DMS153 treated with DMSO at 0.1 percent for 48 hours (cell line): ENCODE measurements around the gene NAA38.
"Not testable (repeated sequence)": the region's sequence is repeated elsewhere in the genome, so short reads cannot be mapped to it uniquely, and the experiment has no call there.

Source experiments
- DNase-seq: peaks from one replicate; lab custom pipeline; 2025; ENCODE audit not compliant: unreplicated experiment; lab: John Stamatoyannopoulos, UW

Gene NAA38

DNA sequence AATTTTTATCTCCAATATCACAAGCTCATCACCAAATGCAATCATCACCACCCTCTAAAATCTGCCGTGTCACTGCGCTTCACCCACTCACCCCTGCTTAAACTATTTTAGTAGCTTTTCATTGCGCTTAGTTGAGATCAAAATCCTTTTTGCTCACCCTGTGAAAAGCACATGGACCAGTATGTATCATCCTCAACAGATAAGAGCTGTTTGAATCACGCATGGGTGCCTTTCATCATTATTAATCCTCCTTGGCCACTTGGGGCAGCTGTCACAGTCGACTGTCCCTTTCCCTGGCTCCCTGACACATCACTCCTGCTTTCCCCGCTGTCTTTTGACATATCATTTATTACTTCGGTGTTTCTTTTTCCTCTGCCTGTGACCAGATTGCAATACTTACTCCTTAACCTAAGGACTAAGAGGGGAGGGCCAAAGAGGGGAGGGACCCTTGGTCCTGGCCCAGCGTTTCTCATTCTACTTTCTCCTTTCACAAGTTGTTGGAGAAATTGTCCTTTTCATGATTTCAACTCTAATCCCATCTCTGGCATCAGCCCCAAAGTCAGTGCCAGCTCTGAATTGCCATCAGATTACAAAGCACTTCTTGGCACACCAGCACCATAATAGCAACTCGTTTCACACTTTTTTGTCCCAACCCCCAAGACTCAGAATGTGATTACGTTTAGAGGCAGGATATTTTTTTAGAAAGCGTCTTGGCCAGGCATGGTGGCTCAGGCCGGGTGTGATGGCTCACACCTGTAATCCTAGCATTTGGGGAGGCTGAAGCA, 32.0 kb downstream of the NAA38 start:
- no peak for DNase-seq

DNA sequence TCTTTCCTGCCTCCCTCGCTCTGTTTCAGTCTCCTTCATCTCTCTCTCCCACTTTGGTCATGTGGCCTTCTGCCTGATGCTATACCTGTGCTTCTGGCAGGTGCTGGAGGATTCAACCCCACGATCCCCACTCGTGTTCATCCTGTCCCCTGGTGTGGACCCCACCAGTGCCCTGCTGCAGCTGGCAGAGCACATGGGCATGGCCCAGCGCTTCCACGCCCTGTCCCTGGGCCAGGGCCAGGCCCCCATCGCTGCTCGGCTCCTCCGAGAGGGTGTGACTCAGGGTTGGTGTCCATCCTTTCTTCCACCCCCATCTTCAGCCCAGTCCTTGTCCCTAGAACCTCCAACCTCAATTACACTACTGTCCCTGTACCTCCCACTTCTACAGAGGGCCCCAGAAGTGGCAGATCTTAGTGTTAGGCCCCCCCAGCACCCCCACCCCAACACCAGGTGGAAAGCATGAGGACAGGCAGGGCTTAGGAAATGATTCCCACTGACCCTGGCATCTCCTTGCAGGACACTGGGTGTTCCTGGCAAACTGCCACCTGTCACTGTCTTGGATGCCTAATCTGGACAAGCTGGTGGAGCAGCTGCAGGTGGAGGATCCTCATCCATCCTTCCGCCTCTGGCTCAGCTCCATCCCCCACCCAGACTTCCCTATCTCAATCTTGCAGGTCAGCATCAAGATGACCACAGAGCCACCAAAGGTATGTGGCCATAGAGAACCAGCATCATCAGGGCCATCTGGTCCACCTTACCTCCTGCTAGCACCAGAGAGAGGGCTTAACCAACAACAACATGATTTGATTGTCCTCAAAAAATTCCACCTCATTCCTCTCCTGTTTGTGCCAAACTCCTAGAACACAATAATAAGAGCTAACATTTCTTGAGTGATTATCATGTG, 33.1 kb downstream of the NAA38 start:
- DNase-seq = no peak

DNA sequence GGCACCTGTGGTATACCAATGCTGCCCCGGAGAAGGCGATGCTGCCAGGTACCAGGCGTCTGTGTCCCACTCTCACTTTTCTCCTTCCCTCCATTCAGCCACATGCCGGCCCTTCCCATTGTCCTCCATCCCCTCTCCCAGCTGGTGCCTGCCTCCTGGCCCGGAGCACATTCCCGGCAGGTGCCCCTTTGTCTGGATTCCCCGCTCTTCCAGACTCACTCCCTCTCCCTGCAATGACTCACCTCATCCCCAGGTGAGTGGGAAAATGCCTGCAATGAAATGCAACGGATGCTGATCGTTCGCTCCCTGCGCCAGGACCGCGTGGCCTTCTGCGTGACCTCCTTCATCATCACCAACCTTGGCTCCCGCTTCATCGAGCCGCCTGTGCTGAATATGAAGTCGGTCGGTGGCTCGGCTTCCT, 33.8 kb downstream of the NAA38 start:
- no peak for DNase-seq

DNA sequence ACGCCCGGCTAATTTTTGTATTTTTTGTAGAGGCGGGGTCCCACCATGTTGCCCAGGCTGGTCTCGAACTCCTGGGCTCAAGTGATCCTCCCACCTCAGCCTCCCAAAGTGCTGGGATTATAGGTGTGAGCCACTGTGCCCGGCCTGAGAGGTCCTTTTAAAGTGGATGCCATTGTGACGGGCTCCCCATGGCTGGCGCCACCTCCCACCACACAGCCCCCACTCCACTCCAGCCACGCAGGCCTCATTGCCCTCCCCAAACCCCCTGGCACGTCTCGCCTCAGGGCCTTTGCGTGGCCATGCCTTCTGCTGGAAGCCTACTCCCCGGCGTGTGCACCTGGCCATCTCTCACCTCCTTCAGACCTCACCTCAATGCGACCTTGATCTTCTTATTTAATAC, 35.2 kb downstream of the NAA38 start:
- DNase-seq = no peak

DNA sequence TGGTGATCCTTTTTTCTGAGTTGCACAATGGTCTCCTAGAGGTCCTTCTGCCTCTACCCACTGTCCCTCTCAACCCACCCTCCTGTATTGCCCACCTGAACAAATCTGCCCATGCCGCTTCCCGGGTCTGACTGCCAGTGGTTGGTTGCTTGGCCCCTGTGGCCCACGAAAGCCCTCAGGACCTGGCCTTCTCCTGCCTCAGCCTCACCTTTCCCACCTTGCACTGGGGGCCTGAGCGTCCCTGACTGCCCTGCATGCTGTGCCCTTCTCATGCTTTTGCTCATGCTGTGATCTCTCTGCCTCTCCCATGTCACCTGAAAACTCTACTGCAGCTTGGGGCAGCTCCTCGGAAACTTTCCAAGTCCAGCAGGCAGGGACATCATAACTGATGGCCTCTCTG, 37.1 kb downstream of the NAA38 start:
- no peak for DNase-seq

DNA sequence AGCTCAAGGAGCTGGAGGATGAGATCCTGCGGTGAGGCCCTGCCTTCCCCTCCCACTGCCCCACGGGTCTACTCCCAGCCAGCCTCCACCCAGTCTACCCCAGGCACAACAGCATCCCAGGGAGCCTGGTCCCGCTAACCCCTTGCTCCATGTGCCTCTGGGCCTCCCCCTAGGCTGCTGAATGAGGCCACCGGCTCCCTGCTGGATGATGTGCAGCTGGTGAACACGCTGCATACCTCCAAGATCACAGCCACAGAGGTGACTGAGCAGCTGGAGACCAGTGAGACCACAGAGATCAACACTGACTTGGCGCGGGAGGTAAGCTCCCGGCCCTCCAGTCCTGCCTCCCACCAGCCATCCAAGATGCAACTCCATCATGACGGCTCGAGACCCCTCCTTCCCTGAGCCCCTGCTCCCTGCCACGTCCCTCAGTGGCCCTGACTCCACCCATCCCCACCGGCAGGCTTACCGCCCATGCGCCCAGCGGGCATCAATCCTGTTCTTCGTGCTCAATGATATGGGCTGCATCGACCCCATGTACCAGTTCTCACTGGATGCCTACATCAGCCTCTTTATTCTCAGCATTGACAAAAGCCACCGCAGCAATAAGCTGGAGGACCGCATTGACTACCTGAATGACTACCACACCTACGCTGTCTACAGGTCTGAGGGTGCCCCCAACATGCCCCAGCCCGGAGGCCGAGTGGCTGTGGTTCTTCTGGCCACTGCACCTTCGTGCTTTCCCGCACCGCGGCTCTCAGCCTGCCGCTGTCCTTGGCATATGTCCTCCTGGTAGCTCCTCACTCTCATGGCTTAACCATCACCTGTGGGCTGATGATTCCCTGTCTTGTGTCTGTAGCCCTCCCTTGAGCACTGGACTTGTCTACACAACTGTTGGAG, 38.4 kb downstream of the NAA38 start:
- DNase-seq = no peak

DNA sequence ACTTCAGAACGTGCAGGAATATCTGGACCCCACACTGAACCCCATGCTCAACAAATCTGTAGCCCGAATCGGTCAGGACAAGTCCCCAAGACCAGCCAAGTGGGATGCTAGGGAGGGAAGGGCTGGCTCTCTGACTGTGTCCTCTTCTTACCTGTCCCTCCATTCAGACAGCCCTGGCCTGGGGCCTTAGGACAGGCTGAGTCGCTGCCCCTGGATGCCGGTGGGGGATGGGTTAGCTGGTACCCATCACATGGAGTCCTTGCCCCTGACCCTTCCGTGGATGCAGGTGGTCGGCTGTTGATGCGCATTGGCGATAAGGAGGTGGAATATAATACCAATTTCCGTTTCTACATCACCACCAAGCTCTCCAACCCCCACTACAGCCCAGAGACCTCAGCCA, 39.3 kb downstream of the NAA38 start:
- no peak for DNase-seq

DNA sequence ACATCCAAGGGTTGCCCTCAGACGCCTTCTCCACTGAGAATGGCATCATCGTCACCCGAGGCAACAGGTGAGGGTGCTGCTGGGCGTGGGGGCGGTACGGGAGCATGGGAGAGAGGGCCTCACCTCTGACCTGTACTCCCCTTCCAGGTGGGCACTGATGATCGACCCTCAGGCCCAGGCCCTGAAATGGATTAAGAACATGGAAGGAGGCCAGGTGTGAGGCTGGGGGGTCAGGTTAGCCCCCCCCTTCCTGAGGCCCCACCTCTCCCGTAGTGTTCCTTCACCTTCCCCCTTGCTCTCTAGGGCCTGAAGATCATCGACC, 39.8 kb downstream of the NAA38 start:
- no peak for DNase-seq

DNA sequence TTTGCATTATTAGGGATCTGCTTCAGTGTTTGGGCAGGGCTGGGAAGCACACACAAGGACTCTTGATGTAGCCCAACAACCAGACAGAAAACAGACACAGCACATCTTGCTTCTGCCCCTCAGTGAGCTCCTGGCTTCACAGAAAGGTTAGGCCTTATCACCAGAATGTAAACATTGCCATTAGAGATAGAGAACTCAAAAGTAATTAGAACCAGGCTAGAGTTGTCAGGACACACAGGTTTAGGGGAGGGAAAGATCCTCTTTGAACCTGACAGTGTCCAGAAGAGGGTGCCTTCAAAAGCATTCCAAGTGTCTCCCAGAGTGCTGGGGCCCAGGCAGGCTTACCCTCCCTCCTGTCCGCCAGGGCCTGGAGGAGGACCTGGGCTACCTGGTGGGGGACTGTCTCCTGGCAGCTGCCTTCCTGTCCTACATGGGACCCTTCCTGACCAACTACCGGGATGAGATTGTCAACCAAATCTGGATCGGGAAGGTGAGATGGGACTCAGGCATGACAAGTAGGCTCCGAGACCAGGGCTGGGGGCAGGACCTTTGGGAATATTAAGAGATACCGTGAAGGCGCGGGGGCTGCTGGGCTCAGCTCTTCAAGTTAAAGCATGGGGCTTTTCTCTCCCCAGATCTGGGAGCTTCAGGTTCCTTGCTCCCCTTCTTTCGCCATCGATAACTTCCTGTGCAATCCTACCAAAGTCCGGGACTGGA, 40.3 kb downstream of the NAA38 start:
- DNase-seq = no peak

DNA sequence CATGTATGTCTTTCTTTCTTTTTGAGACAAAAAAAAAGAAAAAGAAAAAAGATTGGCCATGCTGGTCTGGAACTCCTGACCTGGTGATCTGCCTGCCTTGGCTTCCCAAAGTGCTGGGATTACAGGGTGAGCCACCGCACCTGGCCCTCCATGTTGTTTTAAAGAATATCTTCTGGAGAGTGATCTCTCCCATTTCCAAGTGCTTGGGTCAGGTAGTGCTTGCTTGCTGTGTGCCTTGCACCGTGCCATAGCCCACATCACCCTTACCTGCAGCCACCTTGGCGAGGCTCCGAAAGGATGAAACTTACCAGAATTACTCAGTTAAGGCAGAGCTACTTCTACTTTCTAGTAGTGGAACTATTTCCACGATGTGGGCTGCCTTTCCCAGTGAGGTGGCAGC, 42.4 kb downstream of the NAA38 start:
- no peak for DNase-seq

DNA sequence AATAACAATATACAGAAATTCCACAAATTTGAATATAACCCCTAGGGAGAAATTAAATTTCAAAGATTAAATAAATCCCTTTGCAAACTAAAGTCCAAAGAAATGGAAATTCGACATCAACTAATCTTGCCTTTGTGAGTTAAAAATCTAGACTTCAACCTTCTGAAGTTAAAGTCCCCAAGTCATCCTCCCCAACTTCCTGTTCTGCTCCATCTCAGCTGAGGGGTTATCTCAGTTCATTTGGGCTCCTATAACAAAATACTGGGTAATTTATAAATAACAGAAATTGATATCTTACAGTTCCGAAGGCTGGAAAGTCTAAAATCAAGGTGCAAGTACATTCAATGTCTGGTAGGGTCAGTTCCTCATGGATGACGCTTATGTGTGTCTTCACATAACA, 46.1 kb downstream of the NAA38 start:
- DNase-seq = no peak

DNA sequence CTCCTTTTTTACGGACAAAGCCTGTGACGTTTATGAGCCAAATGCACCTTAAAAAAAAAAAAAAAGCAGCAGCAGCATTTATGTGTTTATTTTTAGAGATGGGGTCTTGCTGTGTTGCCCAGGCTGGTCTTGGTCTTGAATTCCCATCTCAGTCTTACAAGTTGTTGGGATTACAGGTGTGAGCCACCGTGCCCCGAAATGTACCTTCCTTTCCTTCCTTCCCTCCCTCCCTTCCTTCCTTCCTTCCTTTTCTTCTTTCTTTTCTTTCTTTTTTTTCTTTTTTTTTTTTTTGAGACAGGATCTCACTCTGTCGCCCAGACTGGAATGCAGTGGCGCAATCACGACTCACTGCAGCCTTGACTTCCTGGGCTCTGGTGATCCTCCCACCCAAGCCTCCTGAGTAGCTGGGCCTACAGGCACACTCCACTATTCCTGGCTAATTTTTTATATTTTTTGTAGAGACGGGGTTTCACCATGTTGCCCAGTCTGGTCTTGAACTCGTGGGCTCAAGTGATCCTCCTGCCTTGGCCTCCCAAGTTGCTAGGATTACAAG, 47.5 kb downstream of the NAA38 start:
- DNase-seq = not testable (repeated sequence)

DNA sequence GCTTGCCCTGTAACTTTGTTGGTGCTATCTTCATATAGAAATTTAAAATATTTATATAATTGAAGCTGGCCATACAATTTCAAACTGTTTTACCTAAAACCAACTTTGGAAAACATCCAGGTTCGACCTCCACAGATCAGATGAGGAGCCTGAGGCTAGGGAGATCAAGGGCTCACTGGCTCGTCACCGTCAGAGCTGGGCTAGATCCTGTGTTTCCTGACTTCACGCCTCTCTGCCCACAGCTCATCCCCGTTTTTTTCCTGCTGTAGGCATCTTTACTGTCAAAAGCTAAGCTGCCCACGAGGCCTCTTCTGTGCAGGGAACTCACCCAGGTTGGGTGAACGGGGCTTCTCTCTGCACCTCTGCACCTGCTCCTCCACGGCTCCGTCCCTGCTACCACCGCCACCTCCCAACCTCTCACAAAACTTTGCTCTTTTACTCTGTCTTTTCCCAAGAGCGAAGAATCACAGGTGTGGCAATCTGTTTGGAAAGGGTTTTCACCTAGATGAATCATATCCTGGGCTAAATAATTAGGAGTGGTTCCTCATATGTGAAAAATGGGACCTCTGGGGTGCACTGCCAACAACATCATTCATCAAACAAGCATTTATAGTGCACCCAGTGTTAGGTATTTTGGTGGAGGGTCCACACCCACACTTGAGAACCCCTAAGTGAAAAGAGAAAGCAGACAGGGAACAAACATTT, 48.1 kb downstream of the NAA38 start:
- no peak for DNase-seq

DNA sequence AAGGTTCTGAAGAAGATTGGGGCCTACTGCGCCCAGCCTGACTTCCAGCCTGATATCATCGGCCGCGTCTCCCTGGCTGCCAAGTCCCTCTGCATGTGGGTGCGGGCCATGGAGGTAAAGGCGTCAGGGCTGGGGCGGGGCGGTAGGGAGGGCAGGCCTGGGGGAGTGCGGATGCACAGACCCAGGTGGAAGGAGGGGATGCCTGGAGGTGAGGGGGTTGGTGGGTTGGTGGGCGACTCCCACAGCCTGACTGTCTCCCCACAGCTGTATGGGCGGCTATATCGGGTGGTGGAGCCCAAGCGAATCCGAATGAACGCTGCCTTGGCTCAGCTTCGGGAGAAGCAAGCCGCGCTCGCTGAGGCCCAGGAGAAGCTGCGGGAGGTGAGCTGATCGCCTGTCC, 50.2 kb downstream of the NAA38 start:
- DNase-seq = no peak
